H1 (cell line): Measurements from ENCODE around the gene SSRP1. TPM values are rescaled to one million over a fixed set of nuclear protein-coding genes. Genes with fewer than 3 reads are reported as not detected.

Source experiments
- CHD1 ChIP-seq: IDR thresholded peaks from 2 replicates; pipeline ENCODE4 v1.6.1; 2012; ENCODE audit warnings: low read depth, low read length, improper control_type of control experiment
- GABPA ChIP-seq: IDR thresholded peaks from 2 replicates; pipeline ENCODE4 v1.6.1; 2011; ENCODE audit warnings: mild to moderate bottlenecking, low read length, moderate library complexity, borderline replicate concordance; ENCODE audit not compliant: insufficient read depth
- KDM4A ChIP-seq: IDR thresholded peaks from one replicate; pipeline ENCODE4 v1.7.1; 2012; ENCODE audit warnings: low read depth, mild to moderate bottlenecking, moderate library complexity, low read length, inconsistent platforms; ENCODE audit not compliant: severe bottlenecking
- RAD21 ChIP-seq, 2 experiments: IDR thresholded peaks in 1 of 2; conservative IDR thresholded peaks in 1 of 2; 2 replicates each; pipeline ENCODE4 v1.6.1; 2011; ENCODE audit warnings: low read depth in 2 of 2, low read length in 2 of 2, improper control_type of control experiment in 1 of 2, inconsistent platforms in 1 of 2, mild to moderate bottlenecking in 1 of 2, moderate library complexity in 1 of 2
- SIN3A ChIP-seq, 2 experiments: IDR thresholded peaks in 1 of 2; conservative IDR thresholded peaks in 1 of 2; 2 replicates each; pipeline ENCODE4 v1.6.1; 2011 to 2012; ENCODE audit warnings: low read length in 2 of 2, improper control_type of control experiment in 1 of 2, low read depth in 1 of 2, mild to moderate bottlenecking in 1 of 2
- TCF12 ChIP-seq: IDR thresholded peaks from 2 replicates; pipeline ENCODE4 v1.6.1; 2011; ENCODE audit warnings: low read depth, mild to moderate bottlenecking, low read length
- ZNF274 ChIP-seq: IDR thresholded peaks from 2 replicates; pipeline ENCODE4 v1.7.0; 2012; ENCODE audit warnings: low read length, borderline replicate concordance; ENCODE audit errors: extremely low read depth
- polyA plus RNA-seq, 7 experiments: library from polyadenylated mRNA; depleted of rRNA in 3 of 7; stranded (reverse) in 5 of 7; unstranded in 2 of 7; fragments of >200 nt in 5 of 7; fragments of 200-250 nt in 2 of 7; gene quantifications; 1 replicate in 5 of 7; 2 replicates in 1 of 7; 4 replicates in 1 of 7; pipeline versions ENCODE4 v1.2.1 to v1.2.3, GENCODE V29; 2011 to 2013; ENCODE audit warnings: missing spikeins in 2 of 7, mixed read lengths in 2 of 7
- total RNA-seq: library from RNA; stranded (reverse); fragmentation: NEBNext Ultra II Directional; extraction: Animal tissue kit (Norgen Biotek cat#: 25700); gene quantifications from 2 replicates; pipeline ENCODE4 v1.2.1, GENCODE V29; 2021

SSRP1 gene
- total and polyA plus RNA-seq, 2 of the 8 experiments (the other 6 are each of a cell fraction or from before 2014, with no cell fraction given): 259 to 281 TPM

GRCh38 chr11:57336111-57336666, 497 bp upstream of the SSRP1 start (continued):
- TF ChIP-seq KDM4A (no peak), GABPA (no peak), RAD21 (IDR thresholded peaks at IDR 0.05 in 1 of 2, conservative IDR thresholded peaks at IDR 0.05 in 1 of 2; ENCODE audit: low read depth in 2 of 2, low read length in 2 of 2) (no peak), TCF12 (no peak), CHD1 (no peak), SIN3A (conservative IDR thresholded peaks at IDR 0.05 in 1 of 2, IDR thresholded peaks at IDR 0.05 in 1 of 2; ENCODE audit: low read depth in 1 of 2, low read length in 2 of 2) (no peak), ZNF274 (no peak)
- TF ChIP-seq, all 59 proteins: peak for 0
